CD14-positive monocyte (primary cell): ENCODE data around the gene CNNM1. TPM values are rescaled to one million over a fixed set of nuclear protein-coding genes. Genes with fewer than 3 reads are reported as not detected.

Experiments used
- DNase-seq, 3 donors: peaks; one replicate each; pipeline ENCODE4 v3.0.0-alpha.2; 2011 to 2022
- H2AFZ ChIP-seq: 2 replicates; pipeline ENCODE4 v1.6.0; 2012; ENCODE audit warnings: mild to moderate bottlenecking, low read depth, low read length, inconsistent platforms; ENCODE audit not compliant: insufficient read depth, poor library complexity, severe bottlenecking
- H3K27ac ChIP-seq, 2 donors: 1 replicate in 1 of 2; 2 replicates in 1 of 2; pipeline ENCODE4 v1.5.1; 2012 to 2013; ENCODE audit warnings: low read length in 2 of 2, control low read depth in 1 of 2, inconsistent platforms in 1 of 2, low read depth in 1 of 2, mild to moderate bottlenecking in 1 of 2
- H3K27me3 ChIP-seq, 2 donors: one replicate each; pipeline versions ENCODE4 v1.6.0 to v1.6.1; 2011 to 2013; ENCODE audit warnings: low read length in 2 of 2; ENCODE audit not compliant: control insufficient read depth in 2 of 2, insufficient read depth in 2 of 2
- H3K36me3 ChIP-seq, 2 donors: replicated peaks in 1 of 2; 1 replicate in 1 of 2; 2 replicates in 1 of 2; pipeline versions ENCODE4 v1.5.1 to v1.6.1; 2012 to 2013; ENCODE audit warnings: low read length in 2 of 2, control low read depth in 1 of 2, inconsistent platforms in 1 of 2, mild to moderate bottlenecking in 1 of 2; ENCODE audit not compliant: insufficient read depth in 2 of 2, control insufficient read depth in 1 of 2
- H3K4me1 ChIP-seq, 2 donors: 1 replicate in 1 of 2; 2 replicates in 1 of 2; pipeline versions ENCODE4 v1.5.1 to v1.6.1; 2012 to 2013; ENCODE audit warnings: low read length in 2 of 2, control low read depth in 1 of 2, inconsistent platforms in 1 of 2, mild to moderate bottlenecking in 1 of 2, moderate library complexity in 1 of 2; ENCODE audit not compliant: insufficient read depth in 2 of 2, control insufficient read depth in 1 of 2
- H3K4me2 ChIP-seq: replicated peaks from 2 replicates; pipeline ENCODE3; 2012; ENCODE audit warnings: low read length, moderate library complexity, mild to moderate bottlenecking; ENCODE audit not compliant: poor library complexity, severe bottlenecking; ENCODE audit errors: extremely low read depth
- H3K4me3 ChIP-seq, 3 experiments: fragments of 200-600 bp in 1 of 3; sonication (generic) in 1 of 3; replicated peaks in 1 of 3; 1 replicate in 2 of 3; 2 replicates in 1 of 3; pipeline ENCODE4 v1.5.1; 2011 to 2013; ENCODE audit warnings: low read length in 3 of 3, mild to moderate bottlenecking in 3 of 3, control low read depth in 2 of 3, low read depth in 2 of 3, inconsistent platforms in 1 of 3, moderate library complexity in 1 of 3
- H3K79me2 ChIP-seq: 2 replicates; pipeline ENCODE4 v1.6.0; 2012; ENCODE audit warnings: mild to moderate bottlenecking, control low read depth, inconsistent platforms, low read length, moderate library complexity; ENCODE audit not compliant: insufficient read depth
- H3K9ac ChIP-seq: 2 replicates; pipeline ENCODE4 v1.6.0; 2017; ENCODE audit warnings: low read length, mild to moderate bottlenecking; ENCODE audit not compliant: insufficient read depth, poor library complexity, severe bottlenecking
- H3K9me3 ChIP-seq, 2 donors: replicated peaks in 1 of 2; 1 replicate in 1 of 2; 2 replicates in 1 of 2; pipeline versions ENCODE4 v1.5.1 to v1.6.1; 2012 to 2013; ENCODE audit warnings: low read length in 2 of 2, control low read depth in 1 of 2; ENCODE audit not compliant: control insufficient read depth in 1 of 2, insufficient read depth in 1 of 2
- H4K20me1 ChIP-seq: 2 replicates; pipeline ENCODE4 v1.6.0; 2012; ENCODE audit warnings: mild to moderate bottlenecking, low read length, control low read depth, moderate library complexity; ENCODE audit not compliant: insufficient read depth
- H3K27ac Mint-ChIP-seq, 7 donors: one replicate each; pipeline ENCODE4 v1.8.0; 2020; ENCODE audit warnings: mild to moderate bottlenecking in 7 of 7, mixed read lengths in 7 of 7, moderate library complexity in 6 of 7, inconsistent platforms in 2 of 7
- H3K27me3 Mint-ChIP-seq, 3 donors: one replicate each; pipeline ENCODE4 v1.8.0; 2021 to 2022; ENCODE audit warnings: low read depth in 3 of 3, mild to moderate bottlenecking in 3 of 3, mixed read lengths in 3 of 3, moderate library complexity in 3 of 3, inconsistent platforms in 1 of 3
- H3K36me3 Mint-ChIP-seq, 2 donors: one replicate each; pipeline ENCODE4 v1.8.0; 2020; ENCODE audit warnings: mixed read lengths in 2 of 2, inconsistent platforms in 1 of 2, mild to moderate bottlenecking in 1 of 2
- H3K4me1 Mint-ChIP-seq: one replicate; pipeline ENCODE4 v1.8.0; 2020; ENCODE audit warnings: mild to moderate bottlenecking, mixed read lengths
- H3K4me3 Mint-ChIP-seq, 2 donors: one replicate each; pipeline ENCODE4 v1.8.0; 2020; ENCODE audit warnings: mild to moderate bottlenecking in 2 of 2, mixed read lengths in 2 of 2, moderate library complexity in 1 of 2
- H3K9me3 Mint-ChIP-seq, 7 donors: one replicate each; pipeline ENCODE4 v1.8.0; 2020 to 2022; ENCODE audit warnings: mixed read lengths in 7 of 7, mild to moderate bottlenecking in 6 of 7, moderate library complexity in 6 of 7, inconsistent platforms in 2 of 7
- CTCF ChIP-seq: fragments of 200-600 bp; IDR thresholded peaks from one replicate; pipeline ENCODE4 v1.8.0; 2022; ENCODE audit warnings: antibody characterized with exemption, mild to moderate bottlenecking
- WGBS: methylation state at CpG from one replicate; pipeline ENCODE4 v1.1.5; 2013; ENCODE audit warnings: missing lambda C conversion rate; ENCODE audit not compliant: insufficient coverage; 5-methylcytosine and 5-hydroxymethylcytosine counted together
- intact Hi-C, 2 donors: fragments of 100-400 bp; cut with micrococcal nuclease; formaldehyde crosslinking; loops; one replicate each; pipeline versions ENCODE4 v1.15.0 to v1.15.1; 2023
- polyA plus RNA-seq, 3 donors: library from polyadenylated mRNA; depleted of rRNA in 1 of 3; unstranded in 2 of 3; stranded (reverse) in 1 of 3; fragments of 300-500 nt in 2 of 3; fragments of >200 nt in 1 of 3; fragmentation: Illumina TruSeq in 2 of 3; gene quantifications; 1 replicate in 2 of 3; 2 replicates in 1 of 3; pipeline ENCODE4 v1.2.3, GENCODE V29; 2012 to 2021

The CNNM1 gene
- polyA plus RNA-seq, 3 donors: not detected

- no peak for DNase-seq
- Mint-ChIP-seq H3K27me3 (peaks cover 0 to 5% (median 0%) of the 10 kb centered on the region in 3 donors), H3K4me1 (peaks cover 4% of the 10 kb centered on the region), H3K9me3 (no peaks in the 10 kb centered on the region), H3K36me3 (no peaks in the 10 kb centered on the region), H3K27ac (no peak overlapping the region), H3K4me3 (no peak overlapping the region)
- no peaks in the 10 kb centered on the region for H3K27me3 ChIP-seq
- no peak overlapping the region for H3K9ac ChIP-seq
- H3K4me2 ChIP-seq: no peak overlapping the region
- H4K20me1 ChIP-seq: no peaks in the 10 kb centered on the region
- no peak overlapping the region for H3K27ac ChIP-seq
- H3K4me3 ChIP-seq: no peak overlapping the region
- no peaks in the 10 kb centered on the region for H3K79me2 ChIP-seq
- H3K36me3 ChIP-seq: no peaks in the 10 kb centered on the region
- no peaks in the 10 kb centered on the region for H3K4me1 ChIP-seq
- TF ChIP-seq CTCF: no peak
- no peak overlapping the region for H2AFZ ChIP-seq
- intact Hi-C loops: no loop called here
- WGBS: no CpG with 5 or more reads among the region's 2 CpGs
- no peaks in the 10 kb centered on the region for H3K9me3 ChIP-seq
These were observed 45.4 kb downstream of the CNNM1 start for GRCh38 chr10:99374526-99374925.

- Histone ChIP-seq H3K4me3 (no peak overlapping the region), H3K36me3 (no peaks in the 10 kb centered on the region), H4K20me1 (no peaks in the 10 kb centered on the region), H3K79me2 (no peaks in the 10 kb centered on the region), H3K27me3 (no peaks in the 10 kb centered on the region), H3K9ac (no peak overlapping the region), H3K9me3 (no peaks in the 10 kb centered on the region), H3K4me1 (no peaks in the 10 kb centered on the region), H2AFZ (no peak overlapping the region), H3K27ac (no peak overlapping the region), H3K4me2 (no peak overlapping the region)
- WGBS: 56% methylated on average over 3 of the region's 3 CpGs
- Mint-ChIP-seq H3K27me3 (peaks cover 0 to 5% (median 0%) of the 10 kb centered on the region in 3 donors), H3K4me3 (no peak overlapping the region), H3K36me3 (no peaks in the 10 kb centered on the region), H3K9me3 (no peaks in the 10 kb centered on the region), H3K27ac (no peak overlapping the region), H3K4me1 (peaks cover 4% of the 10 kb centered on the region)
- no peak for DNase-seq
- TF ChIP-seq CTCF: no peak
- intact Hi-C loops: no loop called here
These were observed 45.8 kb downstream of the CNNM1 start for GRCh38 chr10:99374972-99375371.
